Measurements from ENCODE around the gene CLDN9. TPM values are rescaled to one million over a fixed set of nuclear protein-coding genes. Genes with fewer than 3 reads are reported as not detected.

The CLDN9 gene
- total RNA-seq, 1 donor from 2014 or later, result not detected

DNA sequence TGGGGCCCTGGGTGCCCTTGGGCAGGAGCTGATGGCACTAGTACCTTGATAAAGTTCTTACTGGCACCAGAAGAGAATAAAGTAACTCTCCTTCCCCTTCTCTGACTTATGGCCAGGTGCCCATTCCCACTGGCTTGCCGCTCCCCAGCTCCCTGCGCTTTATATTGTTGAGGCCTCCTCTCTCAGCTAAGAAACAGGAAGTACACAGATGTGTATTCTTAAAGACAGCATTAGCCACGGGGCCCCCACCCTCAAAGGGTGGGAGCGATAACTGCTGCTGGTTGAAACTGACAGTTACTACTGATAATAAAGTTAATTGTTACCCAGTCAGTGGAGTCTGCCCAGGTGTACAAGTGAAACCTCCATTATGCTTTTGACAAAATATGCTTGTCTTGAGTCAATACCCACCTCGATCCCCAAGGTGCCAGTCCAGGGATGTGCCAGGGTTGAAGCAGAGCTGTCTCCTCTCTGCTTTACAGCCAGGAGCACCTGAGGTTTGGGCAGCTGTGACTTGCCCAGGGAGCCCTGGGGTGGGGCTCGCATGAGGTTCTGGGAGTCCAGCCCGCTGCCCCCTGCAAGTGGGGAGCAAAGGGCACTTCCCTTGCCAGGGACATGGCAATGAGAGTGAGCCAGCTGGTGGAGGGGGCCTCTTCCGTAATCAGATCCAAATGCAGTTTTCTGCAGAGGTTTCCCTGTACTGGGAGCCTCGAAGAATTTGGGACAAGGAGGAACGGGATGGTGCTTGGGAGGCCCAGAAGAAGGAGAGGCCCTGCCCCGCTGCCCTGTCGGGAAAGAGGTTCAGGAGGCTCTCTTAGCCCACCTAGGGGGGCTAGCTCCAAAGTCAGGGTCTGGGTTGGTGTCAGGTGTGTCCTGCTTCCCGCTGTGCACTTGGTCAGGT, 5.4 kb upstream of the CLDN9 start:
- peaks cover 0 to 4% of the 10 kb centered on the region in 2 donors for H3K4me1 ChIP-seq
- peaks cover 13% of the 10 kb centered on the region for H3K27me3 ChIP-seq
- H3K9me3 ChIP-seq, result no peaks in the 10 kb centered on the region
- TF ChIP-seq, protein P1, sequence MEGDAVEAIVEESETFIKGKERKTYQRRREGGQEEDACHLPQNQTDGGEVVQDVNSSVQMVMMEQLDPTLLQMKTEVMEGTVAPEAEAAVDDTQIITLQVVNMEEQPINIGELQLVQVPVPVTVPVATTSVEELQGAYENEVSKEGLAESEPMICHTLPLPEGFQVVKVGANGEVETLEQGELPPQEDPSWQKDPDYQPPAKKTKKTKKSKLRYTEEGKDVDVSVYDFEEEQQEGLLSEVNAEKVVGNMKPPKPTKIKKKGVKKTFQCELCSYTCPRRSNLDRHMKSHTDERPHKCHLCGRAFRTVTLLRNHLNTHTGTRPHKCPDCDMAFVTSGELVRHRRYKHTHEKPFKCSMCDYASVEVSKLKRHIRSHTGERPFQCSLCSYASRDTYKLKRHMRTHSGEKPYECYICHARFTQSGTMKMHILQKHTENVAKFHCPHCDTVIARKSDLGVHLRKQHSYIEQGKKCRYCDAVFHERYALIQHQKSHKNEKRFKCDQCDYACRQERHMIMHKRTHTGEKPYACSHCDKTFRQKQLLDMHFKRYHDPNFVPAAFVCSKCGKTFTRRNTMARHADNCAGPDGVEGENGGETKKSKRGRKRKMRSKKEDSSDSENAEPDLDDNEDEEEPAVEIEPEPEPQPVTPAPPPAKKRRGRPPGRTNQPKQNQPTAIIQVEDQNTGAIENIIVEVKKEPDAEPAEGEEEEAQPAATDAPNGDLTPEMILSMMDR (IDR thresholded peaks at IDR 0.05), result no peak
- no peak overlapping the region for H3K27ac ChIP-seq
- H3K4me3 ChIP-seq, result no peak overlapping the region
- no peak for DNase-seq (ENCODE audit: low spot score in 2 of 2)
- intact Hi-C loops (cut with DNase I), result no loop called here
- H3K36me3 ChIP-seq, result no peaks in the 10 kb centered on the region

GRCh38 chr16:3007957-3008689, 4.6 kb upstream of the CLDN9 start:
- Histone ChIP-seq H3K9me3 (no peaks in the 10 kb centered on the region), H3K36me3 (no peaks in the 10 kb centered on the region), H3K4me1 (peaks cover 0 to 4% of the 10 kb centered on the region in 2 donors), H3K27ac (no peak overlapping the region), H3K4me3 (no peak overlapping the region), H3K27me3 (peaks cover 19% of the 10 kb centered on the region)
- DNase-seq (ENCODE audit: low spot score in 2 of 2), result no peak
- intact Hi-C loops (cut with DNase I), result no loop called here
- TF ChIP-seq, protein P1 (IDR thresholded peaks at IDR 0.05), result no peak

DNA sequence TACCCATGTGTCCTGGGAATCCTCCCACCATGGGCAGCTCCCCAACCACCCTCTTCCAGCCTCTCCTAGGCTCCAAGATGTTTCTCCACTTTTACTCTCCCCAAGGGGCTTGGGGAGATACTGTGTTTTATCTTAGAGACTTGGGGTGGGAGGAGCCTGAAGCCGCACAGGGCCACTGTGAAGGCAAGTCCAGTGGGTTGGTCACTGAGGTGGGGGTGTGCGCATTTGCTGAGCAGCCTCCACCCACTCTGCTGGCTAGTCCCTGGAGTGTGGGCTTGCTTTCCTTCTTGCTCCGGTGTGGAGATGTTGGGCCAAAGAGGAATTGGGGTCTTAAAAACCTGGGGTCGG, 4.1 kb upstream of the CLDN9 start:
- DNase-seq (ENCODE audit: low spot score in 2 of 2), result no peak
- TF ChIP-seq, protein P1 (IDR thresholded peaks at IDR 0.05), result no peak
- peaks cover 20% of the 10 kb centered on the region for H3K27me3 ChIP-seq
- no peaks in the 10 kb centered on the region for H3K9me3 ChIP-seq
- no peak overlapping the region for H3K4me3 ChIP-seq
- no peaks in the 10 kb centered on the region for H3K36me3 ChIP-seq
- no peak overlapping the region for H3K27ac ChIP-seq
- peaks cover 0 to 4% of the 10 kb centered on the region in 2 donors for H3K4me1 ChIP-seq
- intact Hi-C loops (cut with DNase I), result no loop called here

- Histone ChIP-seq H3K9me3 (no peaks in the 10 kb centered on the region), H3K27me3 (peaks cover 27% of the 10 kb centered on the region), H3K27ac (no peak overlapping the region), H3K4me3 (no peak overlapping the region), H3K36me3 (no peaks in the 10 kb centered on the region), H3K4me1 (peaks cover 0 to 3% of the 10 kb centered on the region in 2 donors)
- DNase-seq (ENCODE audit: low spot score in 2 of 2), result no peak
- intact Hi-C loops (cut with DNase I), result no loop called here
- TF ChIP-seq, protein P1 (IDR thresholded peaks at IDR 0.05), result no peak
These were observed 2.9 kb upstream of the CLDN9 start for GRCh38 chr16:3009568-3010390.

DNA sequence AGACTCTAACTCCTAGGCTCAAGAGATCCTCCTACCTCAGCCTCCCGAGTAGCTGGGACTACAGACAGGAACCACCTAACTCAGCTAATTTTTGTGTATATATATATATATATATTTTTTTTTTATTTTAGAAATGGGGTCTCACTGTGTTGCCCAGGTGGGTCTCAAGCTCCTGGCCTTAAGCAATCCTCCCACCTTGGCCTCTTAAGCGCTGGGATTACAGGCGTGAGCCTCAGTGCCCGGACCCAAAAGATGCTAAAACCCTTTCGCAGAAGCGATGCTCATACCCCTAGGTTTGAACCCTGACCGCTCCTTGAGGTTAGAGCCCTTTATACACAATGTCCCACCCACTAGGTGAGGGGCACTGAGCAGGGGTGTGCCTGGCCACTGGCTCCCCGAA, 2.2 kb upstream of the CLDN9 start:
- Histone ChIP-seq H3K9me3 (no peaks in the 10 kb centered on the region), H3K27me3 (peaks cover 22% of the 10 kb centered on the region), H3K4me3 (no peak overlapping the region), H3K4me1 (no peaks in the 10 kb centered on the region), H3K36me3 (no peaks in the 10 kb centered on the region), H3K27ac (no peak overlapping the region)
- DNase-seq (ENCODE audit: low spot score in 2 of 2), result no peak
- TF ChIP-seq, protein P1 (IDR thresholded peaks at IDR 0.05), result no peak
- intact Hi-C loops (cut with DNase I), result no loop called here
